ENCODE measurements around the gene ENOSF1.
A peak's percentile ranks its signal among the peaks of the same experiment; 100 is the strongest.
"Not testable (repeated sequence)": the region's sequence is repeated elsewhere in the genome, so short reads cannot be mapped to it uniquely, and the experiment has no call there.

The ENOSF1 gene

GRCh38 chr18:685438-685837 is 27.0 kb downstream of the ENOSF1 start:
- 0 out of 2 replicates have a peak overlapping the region, but pooled peaks have one; percentile 16 for H3K27ac ChIP-seq
- TF ChIP-seq CTCF (conservative IDR thresholded peaks at IDR 0.05) = no peak

GRCh38 chr18:683531-683930 is 28.9 kb downstream of the ENOSF1 start:
- no peak overlapping the region for H3K27ac ChIP-seq
- no peak for TF ChIP-seq CTCF (conservative IDR thresholded peaks at IDR 0.05)

- TF ChIP-seq CTCF (conservative IDR thresholded peaks at IDR 0.05) = no peak
- no peak overlapping the region for H3K27ac ChIP-seq
Observed at GRCh38 chr18:682833-683232, 29.6 kb downstream of the ENOSF1 start.

- H3K27ac ChIP-seq = not testable (repeated sequence)
Observed at GRCh38 chr18:682416-682815, 30.0 kb downstream of the ENOSF1 start.

GRCh38 chr18:681985-682384 is 30.4 kb downstream of the ENOSF1 start:
- TF ChIP-seq CTCF (conservative IDR thresholded peaks at IDR 0.05) = no peak
- H3K27ac ChIP-seq = no peak overlapping the region

GRCh38 chr18:680392-680791 is 32.0 kb downstream of the ENOSF1 start:
- no peak for TF ChIP-seq CTCF (conservative IDR thresholded peaks at IDR 0.05)
- H3K27ac ChIP-seq = no peak overlapping the region

- H3K27ac ChIP-seq = no peak overlapping the region
- TF ChIP-seq CTCF (conservative IDR thresholded peaks at IDR 0.05) = no peak
Observed at GRCh38 chr18:679516-679915, 32.9 kb downstream of the ENOSF1 start.

GRCh38 chr18:678482-679182 is 33.8 kb downstream of the ENOSF1 start:
- no peak overlapping the region for H3K27ac ChIP-seq
- TF ChIP-seq CTCF (conservative IDR thresholded peaks at IDR 0.05) = no peak
